Measurements from ENCODE around the gene ATP9B. TPM values are rescaled to one million over a fixed set of nuclear protein-coding genes. Genes with fewer than 3 reads are reported as not detected.
A peak's percentile ranks its signal among the peaks of the same experiment; 100 is the strongest.

The ATP9B gene
- total RNA-seq, 1 experiment from 2014 or later = 25.5 TPM

- BruUV-seq (replicated peaks) = no TSS peak
- H3K4me3 Mint-ChIP-seq (ENCODE audit: unreplicated experiment) = no peak overlapping the region
- ChIA-PET POLR2A (no interaction called here), CTCF (no interaction called here)
- DNase-seq (ENCODE audit: unreplicated experiment) = no peak
- intact Hi-C loops (cut with micrococcal nuclease) = no loop called here
- no peak for TF ChIP-seq CTCF (IDR thresholded peaks at IDR 0.05; ENCODE audit: unreplicated experiment)
- no peaks in the 10 kb centered on the region for H3K27me3 Mint-ChIP-seq (ENCODE audit: insufficient read depth, unreplicated experiment)
- H3K36me3 Mint-ChIP-seq (ENCODE audit: insufficient read depth, unreplicated experiment) = peaks cover 20% of the 10 kb centered on the region
- H3K9me3 Mint-ChIP-seq (ENCODE audit: unreplicated experiment) = no peaks in the 10 kb centered on the region
- H3K27ac Mint-ChIP-seq (ENCODE audit: low read depth, unreplicated experiment) = no peak overlapping the region
- H3K4me1 Mint-ChIP-seq (ENCODE audit: insufficient read depth, unreplicated experiment) = no peaks in the 10 kb centered on the region
These were observed 286.5 kb downstream of the ATP9B start for GRCh38 chr18:79355433-79356335.

DNA sequence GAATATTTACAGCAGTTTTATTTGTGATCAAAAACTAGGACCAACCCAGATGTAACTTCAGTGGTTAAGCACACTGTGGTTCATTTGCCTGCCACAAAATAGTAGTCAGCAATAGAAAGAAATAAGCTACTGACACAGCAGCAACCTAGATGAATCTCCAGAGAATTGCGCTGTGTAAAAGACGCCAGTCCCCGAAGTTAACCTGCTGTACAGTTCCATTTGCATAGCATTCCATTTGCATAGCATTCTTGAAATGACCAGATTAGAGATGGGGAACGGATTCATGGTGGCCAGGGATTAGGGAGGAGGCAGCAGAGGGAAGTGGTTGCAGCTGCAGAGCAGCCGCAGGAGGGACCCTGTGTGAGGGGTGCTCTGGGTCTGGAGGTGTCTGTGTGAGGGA is 287.2 kb downstream of the ATP9B start:
- intact Hi-C loops (cut with micrococcal nuclease) = no loop called here
- ChIA-PET CTCF (no interaction called here), POLR2A (no interaction called here)
- DNase-seq (ENCODE audit: unreplicated experiment) = no peak
- H3K36me3 Mint-ChIP-seq (ENCODE audit: insufficient read depth, unreplicated experiment) = peaks cover 13% of the 10 kb centered on the region
- H3K27me3 Mint-ChIP-seq (ENCODE audit: insufficient read depth, unreplicated experiment) = no peaks in the 10 kb centered on the region
- no TSS peak for BruUV-seq (replicated peaks)
- no peaks in the 10 kb centered on the region for H3K9me3 Mint-ChIP-seq (ENCODE audit: unreplicated experiment)
- no peak for TF ChIP-seq CTCF (IDR thresholded peaks at IDR 0.05; ENCODE audit: unreplicated experiment)
- no peak overlapping the region for H3K4me3 Mint-ChIP-seq (ENCODE audit: unreplicated experiment)
- no peaks in the 10 kb centered on the region for H3K4me1 Mint-ChIP-seq (ENCODE audit: insufficient read depth, unreplicated experiment)
- H3K27ac Mint-ChIP-seq (ENCODE audit: low read depth, unreplicated experiment) = no peak overlapping the region

- no peak for DNase-seq (ENCODE audit: unreplicated experiment)
- intact Hi-C loops (cut with micrococcal nuclease) = no loop called here
- H3K27ac Mint-ChIP-seq (ENCODE audit: low read depth, unreplicated experiment) = no peak overlapping the region
- peaks cover 19% of the 10 kb centered on the region for H3K36me3 Mint-ChIP-seq (ENCODE audit: insufficient read depth, unreplicated experiment)
- ChIA-PET CTCF (interaction anchor here (0.6 to 2.0 kb wide), 6 partner anchors 9 to 1595 kb away, joined by 3 to 8 read pairs (median 4); no protein-coding TSS in a partner anchor), POLR2A (no interaction called here)
- H3K9me3 Mint-ChIP-seq (ENCODE audit: unreplicated experiment) = no peaks in the 10 kb centered on the region
- H3K4me1 Mint-ChIP-seq (ENCODE audit: insufficient read depth, unreplicated experiment) = no peaks in the 10 kb centered on the region
- H3K4me3 Mint-ChIP-seq (ENCODE audit: unreplicated experiment) = no peak overlapping the region
- BruUV-seq (replicated peaks) = no TSS peak
- no peak for TF ChIP-seq CTCF (IDR thresholded peaks at IDR 0.05; ENCODE audit: unreplicated experiment)
- no peaks in the 10 kb centered on the region for H3K27me3 Mint-ChIP-seq (ENCODE audit: insufficient read depth, unreplicated experiment)
These were observed 291.7 kb downstream of the ATP9B start for GRCh38 chr18:79360933-79361332.

- H3K4me1 Mint-ChIP-seq (ENCODE audit: insufficient read depth, unreplicated experiment) = no peaks in the 10 kb centered on the region
- intact Hi-C loops (cut with micrococcal nuclease) = no loop called here
- no peaks in the 10 kb centered on the region for H3K27me3 Mint-ChIP-seq (ENCODE audit: insufficient read depth, unreplicated experiment)
- no peaks in the 10 kb centered on the region for H3K9me3 Mint-ChIP-seq (ENCODE audit: unreplicated experiment)
- POLR2A ChIA-PET = no interaction called here
- no TSS peak for BruUV-seq (replicated peaks)
- no peak overlapping the region for H3K4me3 Mint-ChIP-seq (ENCODE audit: unreplicated experiment)
- H3K36me3 Mint-ChIP-seq (ENCODE audit: insufficient read depth, unreplicated experiment) = peaks cover 19% of the 10 kb centered on the region
- peak; percentile 12 for DNase-seq (ENCODE audit: unreplicated experiment)
- CTCF ChIA-PET = interaction anchor here (0.6 to 2.0 kb wide), 5 partner anchors 10 to 1585 kb away, joined by 3 to 8 read pairs (median 3); no protein-coding TSS in a partner anchor
- H3K27ac Mint-ChIP-seq (ENCODE audit: low read depth, unreplicated experiment) = no peak overlapping the region
- TF ChIP-seq CTCF (IDR thresholded peaks at IDR 0.05; ENCODE audit: unreplicated experiment) = no peak
These were observed 292.8 kb downstream of the ATP9B start for GRCh38 chr18:79361766-79362522.
